HG02884 (cell line): ENCODE results near the gene PECR.
A peak's percentile ranks its signal among the peaks of the same experiment; 100 is the strongest.
"Not testable (repeated sequence)": the region's sequence is repeated elsewhere in the genome, so short reads cannot be mapped to it uniquely, and the experiment has no call there.

ENCODE experiments used
- ATAC-seq: cut with Tn5 transposase; IDR thresholded peaks from one replicate; pipeline ENCODE4 v1.9.1; 2021; ENCODE audit warnings: mild to moderate bottlenecking, moderate library complexity; ENCODE audit not compliant: unreplicated experiment

PECR gene

GRCh38 chr2:216004697-216005283 is 76.8 kb downstream of the PECR start:
- ATAC-seq = peak; percentile 32

- ATAC-seq = no peak
Measured at GRCh38 chr2:216003876-216004696, 77.5 kb downstream of the PECR start.

- no peak for ATAC-seq
Measured at GRCh38 chr2:216002693-216003092, 78.9 kb downstream of the PECR start.

GRCh38 chr2:216002101-216002678 is 79.4 kb downstream of the PECR start:
- no peak for ATAC-seq

- no peak for ATAC-seq
Measured at GRCh38 chr2:216001216-216002100, 80.2 kb downstream of the PECR start.

GRCh38 chr2:215998636-215999035 is 83.0 kb downstream of the PECR start:
- ATAC-seq = no peak

GRCh38 chr2:215997219-215997618 is 84.4 kb downstream of the PECR start:
- ATAC-seq = no peak

- no peak for ATAC-seq
Measured at GRCh38 chr2:215994911-215995310, 86.7 kb downstream of the PECR start.

- ATAC-seq = not testable (repeated sequence)
Measured at GRCh38 chr2:215988556-215989207, 92.9 kb downstream of the PECR start.
